HCT116 (cell line): ENCODE data around the gene ANO3. TPM values are rescaled to one million over a fixed set of nuclear protein-coding genes. Genes with fewer than 3 reads are reported as not detected.
"Not testable (repeated sequence)": the region's sequence is repeated elsewhere in the genome, so short reads cannot be mapped to it uniquely, and the experiment has no call there.

Experiments used
- ATAC-seq: fragments of 200-7000 bp; cut with Tn5 transposase; 2 replicates; pipeline ENCODE4 v1.9.1; 2020; ENCODE audit warnings: mild to moderate bottlenecking, moderate library complexity
- BruUV-seq: library from RNA; stranded (reverse); fragments of 400-500 nt; replicated peaks from 2 replicates; lab custom pipeline; 2021; lab: Mats Ljungman, UMichigan
- CTCF ChIA-PET: fragments of 300-600 bp; sonication (Branson Sonifier 250); formaldehyde crosslinking; loops from one replicate; lab custom pipeline; 2021; ENCODE audit warnings: antibody characterized with exemption; lab: Charles Lee
- POLR2A ChIA-PET: fragments of 300-600, 350-600 bp; sonication (Branson Sonifier 250); formaldehyde crosslinking; loops from one replicate; lab custom pipeline; 2021; ENCODE audit warnings: antibody characterized with exemption; lab: Charles Lee
- RAD21 ChIA-PET, 2 experiments: fragments of 300-600 bp; sonication (Branson Sonifier 250); formaldehyde crosslinking; loops; one replicate each; lab custom pipeline; 2023; ENCODE audit warnings: low total read pairs in 2 of 2; ENCODE audit not compliant: uncharacterized antibody in 2 of 2, unreplicated experiment in 2 of 2, low non-redundant PET in 1 of 2; lab: Charles Lee
- DNase-seq: peaks from one replicate; pipeline ENCODE4 v3.0.0-alpha.2; 2010; ENCODE audit warnings: low read depth, low spot score
- H2AFZ ChIP-seq: fragments of 200-600 bp; shearing (Covaris generic), sonication (generic); 2 replicates; pipeline ENCODE4 v1.6.1; 2017; ENCODE audit warnings: low read depth, mixed run types, mixed read lengths, antibody characterized with exemption, low read length; ENCODE audit not compliant: poor library complexity, severe bottlenecking
- H3K27ac ChIP-seq: 2 replicates; pipeline ENCODE4 v1.5.1; 2012; ENCODE audit warnings: low read depth, low read length
- H3K27me3 ChIP-seq: fragments of 200-600 bp; sonication (generic); 2 replicates; pipeline ENCODE4 v1.6.1; 2016; ENCODE audit warnings: mixed run types, low read length, mixed read lengths; ENCODE audit not compliant: insufficient read depth
- H3K36me3 ChIP-seq, 2 experiments: fragments of 200-500 bp in 1 of 2; fragments of 200-600 bp in 1 of 2; sonication (Bioruptor generic) in 1 of 2; sonication (generic) in 1 of 2; 2 replicates each; pipeline versions ENCODE4 v1.5.1 to v1.6.1; 2014 to 2016; ENCODE audit warnings: low read length in 2 of 2, inconsistent platforms in 1 of 2, mixed read lengths in 1 of 2, mixed run types in 1 of 2; ENCODE audit not compliant: insufficient read depth in 2 of 2, control insufficient read depth in 1 of 2
- H3K4me1 ChIP-seq, 2 experiments: fragments of 200-600 bp in 1 of 2; sonication (generic) in 1 of 2; 2 replicates each; pipeline versions ENCODE4 v1.5.1 to v1.6.1; 2012 to 2017; ENCODE audit warnings: low read length in 2 of 2, inconsistent platforms in 1 of 2, mild to moderate bottlenecking in 1 of 2, mixed read lengths in 1 of 2, mixed run types in 1 of 2, moderate library complexity in 1 of 2; ENCODE audit not compliant: insufficient read depth in 2 of 2, control insufficient read depth in 1 of 2
- H3K4me2 ChIP-seq: fragments of 200-600 bp; sonication (generic); 2 replicates; pipeline ENCODE4 v1.6.1; 2017; ENCODE audit warnings: mixed run types, low read length, mixed read lengths
- H3K4me3 ChIP-seq, 2 experiments: fragments of 200-600 bp in 1 of 2; sonication (generic) in 1 of 2; replicated peaks in 1 of 2; 2 replicates each; pipeline ENCODE4 v1.5.1; 2011 to 2016; ENCODE audit warnings: low read length in 2 of 2, control low read depth in 1 of 2, low read depth in 1 of 2, mild to moderate bottlenecking in 1 of 2, mixed read lengths in 1 of 2, mixed run types in 1 of 2
- H3K79me2 ChIP-seq: fragments of 200-600 bp; sonication (generic); 2 replicates; pipeline ENCODE4 v1.6.1; 2017; ENCODE audit warnings: mild to moderate bottlenecking, mixed run types, low read length, moderate library complexity, mixed read lengths; ENCODE audit not compliant: insufficient read depth
- H3K9ac ChIP-seq: fragments of 200-600 bp; sonication (generic); 2 replicates; pipeline ENCODE4 v1.6.1; 2016; ENCODE audit warnings: low read length, mixed read lengths
- H3K9me2 ChIP-seq: fragments of 200-600 bp; sonication (generic), shearing (Covaris generic); 2 replicates; pipeline ENCODE4 v1.6.1; 2017; ENCODE audit warnings: mixed run types, mild to moderate bottlenecking, moderate library complexity; ENCODE audit not compliant: insufficient read depth
- H3K9me3 ChIP-seq, 2 experiments: fragments of 200-500 bp in 1 of 2; fragments of 200-600 bp in 1 of 2; sonication (Bioruptor generic) in 1 of 2; sonication (generic) in 1 of 2; 2 replicates each; pipeline ENCODE4 v1.6.1; 2014 to 2017; ENCODE audit warnings: low read length in 2 of 2, mixed read lengths in 2 of 2, inconsistent platforms in 1 of 2, low read depth in 1 of 2, mild to moderate bottlenecking in 1 of 2, mixed run types in 1 of 2, moderate library complexity in 1 of 2; ENCODE audit not compliant: control insufficient read depth in 1 of 2, insufficient read depth in 1 of 2
- H4K20me1 ChIP-seq: fragments of 200-600 bp; sonication (generic), shearing (Covaris generic); 2 replicates; pipeline ENCODE4 v1.6.1; 2017; ENCODE audit warnings: mixed run types, mild to moderate bottlenecking, moderate library complexity; ENCODE audit not compliant: insufficient read depth
- EGR1 ChIP-seq: IDR thresholded peaks from 2 replicates; pipeline ENCODE4 v1.6.1; 2012; ENCODE audit warnings: low read depth
- JUND ChIP-seq: IDR thresholded peaks from 2 replicates; pipeline ENCODE4 v1.6.1; 2012
- MAX ChIP-seq: IDR thresholded peaks from 2 replicates; pipeline ENCODE4 v1.6.1; 2012
- POLR2AphosphoS5 ChIP-seq: IDR thresholded peaks from 2 replicates; pipeline ENCODE4 v1.6.1; 2011; ENCODE audit warnings: mild to moderate bottlenecking, low read depth, low read length, moderate library complexity
- SIN3A ChIP-seq: IDR thresholded peaks from 2 replicates; pipeline ENCODE4 v1.6.1; 2012; ENCODE audit warnings: low read depth
- SRF ChIP-seq: IDR thresholded peaks from 2 replicates; pipeline ENCODE4 v1.6.1; 2012; ENCODE audit warnings: low read depth
- YY1 ChIP-seq: IDR thresholded peaks from 2 replicates; pipeline ENCODE4 v1.6.1; 2011; ENCODE audit warnings: low read length, low read depth, moderate library complexity, mild to moderate bottlenecking; ENCODE audit not compliant: insufficient replicate concordance; ENCODE audit errors: extremely low read depth
- ZBTB33 ChIP-seq: IDR thresholded peaks from 2 replicates; pipeline ENCODE4 v1.6.1; 2011; ENCODE audit warnings: mild to moderate bottlenecking, low read length, moderate library complexity; ENCODE audit not compliant: insufficient replicate concordance; ENCODE audit errors: extremely low read depth
- ZFX ChIP-seq: fragments of 450-650 bp; IDR thresholded peaks from 2 replicates; pipeline ENCODE4 v1.6.1; 2017
- ZNF274 ChIP-seq: fragments of 200-500 bp; sonication (Bioruptor generic); IDR thresholded peaks from 2 replicates; pipeline ENCODE4 v1.6.1; 2014; ENCODE audit warnings: mild to moderate bottlenecking, low read depth, low read length, inconsistent platforms
- intact Hi-C: fragments of 100-400 bp; cut with micrococcal nuclease; formaldehyde crosslinking; loops from 2 replicates; pipeline ENCODE4 v1.10.0; 2022
- total RNA-seq: library from RNA; stranded (reverse); gene quantifications from one replicate; pipeline ENCODE4 v1.2.1, GENCODE V29; 2021; ENCODE audit not compliant: unreplicated experiment

Gene ANO3
- total RNA-seq, 1 experiment from 2014 or later, result not detected

- TF ChIP-seq MAX, result no peak
Measured at GRCh38 chr11:26587073-26587472, 255.1 kb downstream of the ANO3 start (continued).

GRCh38 chr11:26593691-26594090 lies 261.8 kb downstream of the ANO3 start:
- ChIA-PET RAD21 (no interaction called here), POLR2A (no interaction called here), CTCF (no interaction called here)
- ATAC-seq (no peak), DNase-seq (no peak)
- Histone ChIP-seq H3K9ac (no peak overlapping the region), H3K4me1 (no peaks in the 10 kb centered on the region), H2AFZ (no peak overlapping the region), H3K9me3 (peaks cover 0 to 4% of the 10 kb centered on the region in 2 experiments; a peak in 3 of 4 replicates), H3K9me2 (no peaks in the 10 kb centered on the region), H4K20me1 (no peaks in the 10 kb centered on the region), H3K4me3 (no peak overlapping the region), H3K4me2 (no peak overlapping the region), H3K79me2 (no peaks in the 10 kb centered on the region), H3K27me3 (no peaks in the 10 kb centered on the region), H3K36me3 (no peaks in the 10 kb centered on the region), H3K27ac (no peak overlapping the region)
- TF ChIP-seq POLR2AphosphoS5 (no peak), ZBTB33 (no peak), YY1 (no peak), SIN3A (no peak), ZFX (no peak), SRF (no peak), EGR1 (no peak), JUND (no peak), ZNF274 (no peak)
- intact Hi-C loops, result no loop called here
- BruUV-seq, result no TSS peak

GRCh38 chr11:26595207-26595865 lies 263.4 kb downstream of the ANO3 start:
- ATAC-seq, H3K79me2 ChIP-seq, H3K4me3 ChIP-seq, H4K20me1 ChIP-seq, DNase-seq, RAD21 ChIA-PET, H3K27ac ChIP-seq, H3K9me3 ChIP-seq, H3K27me3 ChIP-seq, H3K36me3 ChIP-seq, intact Hi-C loops, BruUV-seq, CTCF ChIA-PET, H2AFZ ChIP-seq, H3K4me2 ChIP-seq, H3K9ac ChIP-seq, H3K4me1 ChIP-seq, H3K9me2 ChIP-seq, POLR2A ChIA-PET: not testable (repeated sequence)
